Stimulated activated CD4-positive, alpha-beta T cell treated with anti-CD3 and anti-CD28 coated beads, Interleukin-12 subunit alpha, Interleukin-12 subunit beta, amount 100 ng/mL, for 24 hours (primary cell): ENCODE measurements around the gene MN1.

Source experiments
- DNase-seq, 2 experiments: peaks; one replicate each; pipeline ENCODE4 v3.0.0-alpha.2; 2020; ENCODE audit warnings: low read depth in 2 of 2

The MN1 gene

GRCh38 chr22:27801616-27802345 lies at the start of gene MN1:
Gene MN1, minus strand, starts transcription at chr22:27801756. Its CDS starts 1,213 bp downstream, at chr22:27800543.
- DNase-seq = peak; percentile 19 to 21

- no peak for DNase-seq
These were observed 48.5 kb upstream of the MN1 start for GRCh38 chr22:27850000-27850521.

DNA sequence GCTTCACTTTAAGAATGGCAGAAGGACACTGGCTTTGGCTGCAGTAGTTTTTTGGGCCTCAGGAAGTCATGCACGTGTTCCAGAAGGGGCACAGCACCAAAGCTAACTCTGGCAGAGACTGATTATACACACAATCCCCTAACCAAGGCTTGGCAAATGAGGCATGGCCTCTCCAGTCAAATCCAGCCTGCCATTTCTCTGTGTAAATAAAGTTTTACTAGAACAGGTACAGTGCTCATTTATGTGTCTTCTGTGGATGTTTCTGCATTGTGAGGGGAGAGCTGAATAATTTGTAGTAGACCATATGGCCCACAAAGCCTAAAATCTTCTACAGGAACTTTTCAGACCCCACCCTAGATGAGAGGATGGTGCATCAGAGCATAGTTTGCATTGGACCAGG lies 46.4 kb upstream of the MN1 start:
- no peak for DNase-seq

- DNase-seq = no peak
These were observed 45.4 kb upstream of the MN1 start for GRCh38 chr22:27846910-27847309.

GRCh38 chr22:27846248-27846757 lies 44.7 kb upstream of the MN1 start:
- no peak for DNase-seq

DNA sequence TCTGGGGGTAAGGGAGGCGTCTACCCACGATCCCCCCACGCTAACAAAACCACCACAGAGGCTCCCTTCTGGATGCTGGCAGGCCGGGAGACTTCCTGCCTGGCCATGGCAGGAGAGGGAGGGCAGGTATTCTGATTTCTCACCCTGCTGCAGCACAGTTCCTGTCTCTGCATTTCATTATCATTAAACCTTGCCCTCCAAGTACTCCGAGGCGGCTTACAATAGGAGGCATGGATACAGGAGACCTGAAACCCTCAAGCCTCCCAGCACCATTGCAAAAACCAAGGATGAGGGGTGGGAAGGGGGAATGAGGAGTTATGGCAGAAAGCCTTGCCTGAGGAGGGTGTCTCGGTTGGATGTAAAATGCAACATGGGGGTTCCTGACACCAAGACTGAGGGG lies 44.1 kb upstream of the MN1 start:
- no peak for DNase-seq

- DNase-seq = no peak
These were observed 43.4 kb upstream of the MN1 start for GRCh38 chr22:27844656-27845591.

DNA sequence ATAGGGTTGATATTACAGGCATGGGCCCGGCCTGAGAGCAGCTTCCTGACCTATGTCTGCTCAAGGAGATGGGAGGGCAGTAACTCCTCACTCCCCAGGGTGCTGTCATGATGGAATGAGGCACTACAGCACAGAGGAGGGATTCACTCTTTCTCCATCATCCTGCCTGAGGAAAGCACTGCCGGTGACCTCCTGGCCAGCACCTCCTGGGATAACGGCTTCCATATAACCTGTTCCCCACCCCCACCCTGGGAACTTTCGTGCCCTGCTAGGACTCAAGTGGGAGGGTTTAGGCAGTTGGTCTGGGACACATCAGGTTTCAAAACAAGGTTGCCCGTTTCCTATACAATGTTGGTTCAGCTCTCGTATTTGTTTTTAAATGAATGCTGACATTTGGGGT lies 42.7 kb upstream of the MN1 start:
- no peak for DNase-seq

DNA sequence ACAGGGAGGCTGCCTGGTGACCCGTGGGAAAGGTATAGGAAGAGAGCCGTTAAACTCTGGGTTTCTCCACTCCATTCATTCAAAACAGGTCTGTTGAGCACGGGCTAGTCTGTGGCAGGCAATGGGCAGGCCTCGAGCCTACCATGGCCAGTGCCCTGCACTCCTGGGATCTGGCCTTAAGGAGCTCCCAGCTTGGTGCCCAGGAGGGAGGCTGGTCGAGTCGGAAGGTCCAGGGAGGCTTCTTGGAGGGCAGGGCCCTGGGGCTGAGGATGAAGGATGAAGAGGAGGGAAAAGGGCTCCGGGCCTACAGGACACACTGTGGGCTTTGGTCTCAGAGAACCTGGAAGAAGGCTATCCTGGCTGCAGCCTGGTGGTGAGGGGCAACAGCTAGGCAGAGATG lies 41.9 kb upstream of the MN1 start:
- DNase-seq = no peak

- DNase-seq = no peak
These were observed 41.3 kb upstream of the MN1 start for GRCh38 chr22:27842669-27843431.

DNA sequence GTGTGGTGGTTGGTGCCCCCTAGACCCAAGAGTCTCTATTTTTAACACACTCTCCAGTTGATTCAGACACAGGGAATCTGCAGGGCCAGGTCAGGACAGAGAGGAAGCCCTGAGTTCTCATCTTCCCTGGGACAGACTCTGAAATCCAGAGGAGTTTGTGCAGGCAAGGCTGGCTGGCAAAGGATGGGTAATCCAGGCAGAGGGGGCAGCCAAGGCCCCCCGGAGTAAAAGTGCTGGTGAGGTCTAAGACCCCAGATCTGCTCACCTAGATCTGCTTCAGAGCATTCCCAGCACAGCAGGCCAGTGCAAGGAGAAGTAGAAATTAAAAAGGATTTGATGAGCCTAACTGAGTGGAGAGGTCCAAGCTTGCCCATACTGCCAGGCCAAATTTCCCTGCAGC lies 40.6 kb upstream of the MN1 start:
- DNase-seq = no peak

GRCh38 chr22:27840436-27840835 lies 38.9 kb upstream of the MN1 start:
- DNase-seq = no peak

- no peak for DNase-seq
These were observed 37.6 kb upstream of the MN1 start for GRCh38 chr22:27839057-27839660.

DNA sequence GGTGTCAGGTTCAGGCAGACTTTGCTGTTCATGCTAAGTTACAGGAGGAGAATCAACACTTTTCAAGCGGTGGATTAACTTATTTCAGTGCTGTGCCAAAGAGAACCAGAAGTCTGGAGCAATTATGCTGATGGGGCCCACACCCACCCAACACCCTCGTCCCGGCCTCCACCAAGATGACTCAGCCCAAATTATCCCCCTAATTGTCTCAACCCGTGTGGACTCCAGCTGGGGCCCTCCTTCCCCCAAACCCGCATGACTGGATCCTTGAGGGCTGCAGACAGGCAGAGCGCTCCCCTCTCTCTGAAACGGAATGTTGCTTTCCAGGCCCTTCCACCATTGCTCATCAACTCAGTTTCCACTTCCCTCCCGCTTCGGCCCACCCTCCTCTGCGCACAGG lies 34.6 kb upstream of the MN1 start:
- no peak for DNase-seq

DNA sequence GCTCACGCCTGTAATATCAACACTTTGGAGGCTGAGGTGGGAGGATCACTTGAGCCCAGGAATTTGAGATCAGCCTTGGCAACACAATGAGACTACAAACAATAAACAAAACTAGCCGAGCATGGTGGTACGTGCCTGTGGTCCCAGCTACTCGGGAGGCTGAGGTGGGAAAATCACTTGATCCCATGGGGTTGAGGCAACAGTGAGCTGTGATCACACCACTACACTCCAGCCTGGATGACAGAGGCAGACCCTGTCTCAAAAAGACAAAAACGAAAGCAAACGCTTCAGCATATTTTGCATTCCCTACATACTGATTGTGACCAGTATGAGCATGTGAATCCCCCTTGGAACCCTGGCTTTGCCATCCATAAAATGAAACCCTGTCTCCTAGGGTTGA lies 33.9 kb upstream of the MN1 start:
- DNase-seq = no peak

GRCh38 chr22:27834364-27835185 lies 33.0 kb upstream of the MN1 start:
- no peak for DNase-seq

- DNase-seq = no peak
These were observed 32.2 kb upstream of the MN1 start for GRCh38 chr22:27833803-27834202.

GRCh38 chr22:27832606-27833005 lies 31.1 kb upstream of the MN1 start:
- DNase-seq = no peak

- no peak for DNase-seq
These were observed 28.1 kb upstream of the MN1 start for GRCh38 chr22:27829620-27830019.
